Liver (tissue), 9 donors: ENCODE data around the gene DCUN1D2. TPM values are rescaled to one million over a fixed set of nuclear protein-coding genes. Genes with fewer than 3 reads are reported as not detected.

ENCODE experiments used
- DNase-seq: peaks from one replicate; pipeline ENCODE4 v3.0.0-alpha.2; 2017; ENCODE audit warnings: low spot score
- H3K27ac ChIP-seq, 2 donors: one replicate each; pipeline ENCODE4 v1.7.0; 2013; ENCODE audit warnings: inconsistent platforms in 2 of 2, low read length in 2 of 2, control low read depth in 1 of 2, low read depth in 1 of 2, mild to moderate bottlenecking in 1 of 2
- H3K27me3 ChIP-seq, 4 donors: one replicate each; pipeline versions ENCODE4 v1.6.1 to v1.7.0; 2013; ENCODE audit warnings: low read length in 3 of 4, inconsistent platforms in 1 of 4, mild to moderate bottlenecking in 1 of 4, moderate library complexity in 1 of 4; ENCODE audit not compliant: control insufficient read depth in 4 of 4, insufficient read depth in 4 of 4
- H3K36me3 ChIP-seq, 4 donors: one replicate each; pipeline versions ENCODE4 v1.6.1 to v1.7.0; 2013; ENCODE audit warnings: low read length in 3 of 4, mild to moderate bottlenecking in 3 of 4, low read depth in 1 of 4, moderate library complexity in 1 of 4; ENCODE audit not compliant: control insufficient read depth in 4 of 4, insufficient read depth in 3 of 4
- H3K4me1 ChIP-seq, 4 donors: one replicate each; pipeline versions ENCODE4 v1.6.1 to v1.7.0; 2013; ENCODE audit warnings: low read length in 3 of 4, mild to moderate bottlenecking in 3 of 4, moderate library complexity in 1 of 4; ENCODE audit not compliant: control insufficient read depth in 4 of 4, insufficient read depth in 4 of 4
- H3K4me3 ChIP-seq, 3 donors: one replicate each; pipeline versions ENCODE4 v1.6.1 to v1.7.0; 2013; ENCODE audit warnings: low read length in 3 of 3, control low read depth in 1 of 3, low read depth in 1 of 3, mild to moderate bottlenecking in 1 of 3
- H3K9ac ChIP-seq, 2 donors: one replicate each; pipeline ENCODE4 v1.7.0; 2013; ENCODE audit warnings: low read length in 2 of 2, mild to moderate bottlenecking in 2 of 2, moderate library complexity in 2 of 2, control low read depth in 1 of 2, low read depth in 1 of 2
- H3K9me3 ChIP-seq, 4 donors: one replicate each; pipeline versions ENCODE4 v1.6.1 to v1.7.0; 2013; ENCODE audit warnings: low read length in 3 of 4; ENCODE audit not compliant: control insufficient read depth in 4 of 4
- ATF3 ChIP-seq: IDR thresholded peaks from 2 replicates; pipeline ENCODE4 v1.6.1; 2016; ENCODE audit warnings: antibody characterized with exemption
- CTCF ChIP-seq: fragments of 150-350 bp; IDR thresholded peaks from 2 replicates; pipeline ENCODE4 v1.5.1; 2017; ENCODE audit warnings: improper control_type of control experiment, low read depth, low read length; ENCODE audit not compliant: missing input control
- EGR1 ChIP-seq, 2 donors: IDR thresholded peaks; 2 replicates each; pipeline ENCODE4 v1.6.1; 2016 to 2018; ENCODE audit warnings: antibody characterized with exemption in 2 of 2, low read depth in 2 of 2
- FOXA1 ChIP-seq: IDR thresholded peaks from 2 replicates; pipeline ENCODE4 v1.6.1; 2016; ENCODE audit warnings: antibody characterized with exemption
- FOXA2 ChIP-seq: IDR thresholded peaks from 2 replicates; pipeline ENCODE4 v1.6.1; 2016; ENCODE audit warnings: antibody characterized with exemption
- GABPA ChIP-seq, 2 donors: IDR thresholded peaks in 1 of 2; conservative IDR thresholded peaks in 1 of 2; 2 replicates each; pipeline ENCODE4 v1.6.1; 2016; ENCODE audit warnings: antibody characterized with exemption in 2 of 2, mild to moderate bottlenecking in 1 of 2, moderate library complexity in 1 of 2
- HNF4A ChIP-seq, 2 donors: conservative IDR thresholded peaks; 2 replicates each; pipeline ENCODE4 v1.6.1; 2016; ENCODE audit warnings: antibody characterized with exemption in 2 of 2, mild to moderate bottlenecking in 2 of 2
- HNF4G ChIP-seq: IDR thresholded peaks from 2 replicates; pipeline ENCODE4 v1.6.1; 2016; ENCODE audit warnings: antibody characterized with exemption
- MAX ChIP-seq: IDR thresholded peaks from 2 replicates; pipeline ENCODE4 v1.6.1; 2016; ENCODE audit warnings: antibody characterized with exemption
- NR2F2 ChIP-seq: IDR thresholded peaks from 2 replicates; pipeline ENCODE4 v1.6.1; 2016; ENCODE audit warnings: antibody characterized with exemption
- RAD21 ChIP-seq, 2 donors: IDR thresholded peaks; 2 replicates each; pipeline ENCODE4 v1.6.1; 2016; ENCODE audit warnings: antibody characterized with exemption in 2 of 2, mild to moderate bottlenecking in 2 of 2
- REST ChIP-seq: IDR thresholded peaks from 2 replicates; pipeline ENCODE4 v1.6.1; 2016; ENCODE audit warnings: antibody characterized with exemption, mild to moderate bottlenecking
- RXRA ChIP-seq, 2 donors: IDR thresholded peaks; 2 replicates each; pipeline ENCODE4 v1.6.1; 2017 to 2018; ENCODE audit warnings: antibody characterized with exemption in 2 of 2, mild to moderate bottlenecking in 1 of 2
- SP1 ChIP-seq: IDR thresholded peaks from 2 replicates; pipeline ENCODE4 v1.6.1; 2018; ENCODE audit warnings: antibody characterized with exemption, mild to moderate bottlenecking
- TAF1 ChIP-seq: conservative IDR thresholded peaks from 2 replicates; pipeline ENCODE4 v1.6.1; 2016; ENCODE audit warnings: antibody characterized with exemption, mild to moderate bottlenecking
- YY1 ChIP-seq: IDR thresholded peaks from 2 replicates; pipeline ENCODE4 v1.6.1; 2016; ENCODE audit warnings: antibody characterized with exemption, mild to moderate bottlenecking
- ZBTB33 ChIP-seq: IDR thresholded peaks from 2 replicates; pipeline ENCODE4 v1.6.1; 2016; ENCODE audit warnings: antibody characterized with exemption
- WGBS: extraction: QIAGEN DNeasy Blood & Tissue Kit; methylation state at CpG from one replicate; pipeline ENCODE4 v1.1.7; 2013; 5-methylcytosine and 5-hydroxymethylcytosine counted together
- polyA plus RNA-seq, 2 donors: library from polyadenylated mRNA; stranded (reverse) in 1 of 2; unstranded in 1 of 2; fragments of 200-250 nt in 1 of 2; fragments of >200 nt in 1 of 2; fragmentation: Nextera tagmentation in 1 of 2; extraction: Ambion mirVana in 1 of 2; gene quantifications; one replicate each; pipeline versions ENCODE4 v1.2.1 to v1.2.3, GENCODE V29; 2013 to 2015
- total RNA-seq, 2 donors: library from RNA; depleted of rRNA; stranded (reverse); fragments of >200 nt; gene quantifications; one replicate each; pipeline ENCODE4 v1.2.3, GENCODE V29; 2014
- donor health status: healthy.
- donor health status: healthy.
- donor health status: healthy.
- donor health status: healthy.
- donor health status: healthy.

Gene DCUN1D2
- total and polyA plus RNA-seq, 4 donors, result 4.0 to 13.1 (median 5.5) TPM

GRCh38 chr13:113456116-113456702, 34.3 kb downstream of the DCUN1D2 start:
- Histone ChIP-seq H3K9me3 (no peaks in the 10 kb centered on the region), H3K27me3 (no peaks in the 10 kb centered on the region), H3K27ac (no peak overlapping the region), H3K4me3 (no peak overlapping the region), H3K36me3 (peaks cover 9 to 39% (median 24%) of the 10 kb centered on the region in 4 donors), H3K4me1 (peaks cover 0 to 5% (median 0%) of the 10 kb centered on the region in 4 donors), H3K9ac (no peak overlapping the region)
- TF ChIP-seq RXRA (IDR thresholded peaks at IDR 0.05) (no peak), NR2F2 (no peak), HNF4A (conservative IDR thresholded peaks at IDR 0.05) (no peak), HNF4G (no peak), GABPA (IDR thresholded peaks at IDR 0.05 in 1 of 2, conservative IDR thresholded peaks at IDR 0.05 in 1 of 2) (no peak), TAF1 (no peak), MAX (no peak)
- WGBS, result 97% methylated on average over 16 of the region's 16 CpGs
- no peak for DNase-seq

GRCh38 chr13:113455384-113455783, 35.1 kb downstream of the DCUN1D2 start:
- H3K36me3 ChIP-seq, result peaks cover 9 to 35% (median 24%) of the 10 kb centered on the region in 4 donors
- no peak for DNase-seq
- 83% methylated on average over 18 of the region's 18 CpGs for WGBS
- H3K9ac ChIP-seq, result no peak overlapping the region
- H3K9me3 ChIP-seq, result no peaks in the 10 kb centered on the region
- no peaks in the 10 kb centered on the region for H3K4me1 ChIP-seq
- TF ChIP-seq NR2F2 (no peak), FOXA1 (no peak), RXRA (IDR thresholded peaks at IDR 0.05) (no peak), CTCF (no peak), ATF3 (no peak), SP1 (no peak), HNF4A (conservative IDR thresholded peaks at IDR 0.05) (no peak), FOXA2 (no peak)
- no peaks in the 10 kb centered on the region for H3K27me3 ChIP-seq
- no peak overlapping the region for H3K4me3 ChIP-seq
- no peak overlapping the region for H3K27ac ChIP-seq

GRCh38 chr13:113454936-113455335, 35.6 kb downstream of the DCUN1D2 start:
- Histone ChIP-seq H3K27me3 (no peaks in the 10 kb centered on the region), H3K27ac (no peak overlapping the region), H3K4me3 (no peak overlapping the region), H3K4me1 (no peaks in the 10 kb centered on the region), H3K9ac (no peak overlapping the region), H3K36me3 (peaks cover 9 to 33% (median 22%) of the 10 kb centered on the region in 4 donors), H3K9me3 (no peaks in the 10 kb centered on the region)
- no peak for DNase-seq
- 82% methylated on average over 13 of the region's 13 CpGs for WGBS
- TF ChIP-seq ATF3 (no peak), FOXA2 (no peak), GABPA (IDR thresholded peaks at IDR 0.05 in 1 of 2, conservative IDR thresholded peaks at IDR 0.05 in 1 of 2) (no peak), HNF4A (conservative IDR thresholded peaks at IDR 0.05) (no peak), SP1 (no peak), EGR1 (IDR thresholded peaks at IDR 0.05; ENCODE audit: low read depth in 2 of 2) (no peak), YY1 (no peak), HNF4G (no peak), REST (no peak), RAD21 (IDR thresholded peaks at IDR 0.05) (no peak), CTCF (no peak), ZBTB33 (no peak)
